Measurements from ENCODE around the gene MAML3. TPM values are rescaled to one million over a fixed set of nuclear protein-coding genes. Genes with fewer than 3 reads are reported as not detected.

The MAML3 gene
- total RNA-seq, 6 donors from 2014 or later = 9.6 to 31.4 (median 14.5) TPM

GRCh38 chr4:140071806-140072205 lies 82.2 kb downstream of the MAML3 start:
- 51 to 52% methylated on average over 3 of the region's 3 CpGs for WGBS, 2 donors
- ATAC-seq (ENCODE audit: low FRiP score in 2 of 2) (peak in 1 of 2 donors; percentile 61), DNase-seq (no peak)
- Histone ChIP-seq H3K4me3 (no peak overlapping the region), H3K36me3 (no peaks in the 10 kb centered on the region), H3K27me3 (no peaks in the 10 kb centered on the region), H3K9me3 (no peaks in the 10 kb centered on the region), H3K4me1 (peaks cover 19 to 30% (median 24%) of the 10 kb centered on the region in 4 donors), H3K27ac (no peak overlapping the region)
- TF ChIP-seq EP300 (IDR thresholded peaks at IDR 0.05) = no peak
- TF ChIP-seq CTCF (IDR thresholded peaks at IDR 0.05) = no peak
- TF ChIP-seq POLR2AphosphoS5 (IDR thresholded peaks at IDR 0.05) = no peak

- Histone ChIP-seq H3K9me3 (no peaks in the 10 kb centered on the region), H3K27ac (peak overlapping the region in 1 of 4 donors; percentile 25), H3K4me3 (no peak overlapping the region), H3K27me3 (no peaks in the 10 kb centered on the region), H3K4me1 (peaks cover 19 to 30% (median 24%) of the 10 kb centered on the region in 4 donors), H3K36me3 (no peaks in the 10 kb centered on the region)
- DNase-seq (no peak), ATAC-seq (ENCODE audit: low FRiP score in 2 of 2) (no peak)
- TF ChIP-seq EP300 (IDR thresholded peaks at IDR 0.05) (no peak), POLR2AphosphoS5 (IDR thresholded peaks at IDR 0.05) (no peak), CTCF (IDR thresholded peaks at IDR 0.05) (no peak), POLR2A (IDR thresholded peaks at IDR 0.05) (no peak)
- 84 to 86% methylated on average over 6 of the region's 6 CpGs for WGBS, 2 donors
Observed at GRCh38 chr4:140070973-140071372, 83.0 kb downstream of the MAML3 start.

- H3K27ac ChIP-seq = peak overlapping the region in 1 of 4 donors; percentile 25
- no peaks in the 10 kb centered on the region for H3K27me3 ChIP-seq
- H3K36me3 ChIP-seq = no peaks in the 10 kb centered on the region
- H3K4me3 ChIP-seq = no peak overlapping the region
- peaks cover 19 to 30% (median 24%) of the 10 kb centered on the region in 4 donors for H3K4me1 ChIP-seq
- TF ChIP-seq POLR2AphosphoS5 (IDR thresholded peaks at IDR 0.05) (no peak), CTCF (IDR thresholded peaks at IDR 0.05) (no peak), POLR2A (IDR thresholded peaks at IDR 0.05) (no peak), EP300 (IDR thresholded peaks at IDR 0.05) (no peak)
- no peaks in the 10 kb centered on the region for H3K9me3 ChIP-seq
- DNase-seq (no peak), ATAC-seq (ENCODE audit: low FRiP score in 2 of 2) (no peak)
- 78 to 88% methylated on average over 2 of the region's 2 CpGs for WGBS, 2 donors
Observed at GRCh38 chr4:140070366-140070765, 83.6 kb downstream of the MAML3 start.

- Histone ChIP-seq H3K36me3 (no peaks in the 10 kb centered on the region), H3K9me3 (no peaks in the 10 kb centered on the region), H3K4me3 (no peak overlapping the region), H3K27ac (no peak overlapping the region), H3K4me1 (peaks cover 19 to 30% (median 24%) of the 10 kb centered on the region in 4 donors), H3K27me3 (no peaks in the 10 kb centered on the region)
- TF ChIP-seq CTCF (IDR thresholded peaks at IDR 0.05) (no peak), EP300 (IDR thresholded peaks at IDR 0.05) (no peak), POLR2AphosphoS5 (IDR thresholded peaks at IDR 0.05) (no peak), POLR2A (IDR thresholded peaks at IDR 0.05) (no peak)
- DNase-seq (peak in 1 of 2 donors; percentile 83), ATAC-seq (ENCODE audit: low FRiP score in 2 of 2) (peak in 1 of 2 donors; percentile 60)
- 64 to 68% methylated on average over 2 of the region's 2 CpGs for WGBS, 2 donors
Observed at GRCh38 chr4:140069066-140069465, 84.9 kb downstream of the MAML3 start.

GRCh38 chr4:140068271-140068670 lies 85.7 kb downstream of the MAML3 start:
- H3K4me1 ChIP-seq = peaks cover 19 to 30% (median 24%) of the 10 kb centered on the region in 4 donors
- 84 to 88% methylated on average over 2 of the region's 2 CpGs for WGBS, 2 donors
- no peak for ATAC-seq (ENCODE audit: low FRiP score in 2 of 2)

More at GRCh38 chr4:140068271-140068670, 85.7 kb downstream of the MAML3 start:
- TF ChIP-seq POLR2AphosphoS5 (IDR thresholded peaks at IDR 0.05) = no peak
- no peak for TF ChIP-seq POLR2A (IDR thresholded peaks at IDR 0.05)
- no peak for TF ChIP-seq EP300 (IDR thresholded peaks at IDR 0.05)
- no peak for TF ChIP-seq CTCF (IDR thresholded peaks at IDR 0.05)
- Histone ChIP-seq H3K4me3 (no peak overlapping the region), H3K36me3 (no peaks in the 10 kb centered on the region), H3K9me3 (no peaks in the 10 kb centered on the region), H3K27me3 (no peaks in the 10 kb centered on the region), H3K27ac (no peak overlapping the region)
- no peak for DNase-seq

Data from upper lobe of left lung (tissue), 6 donors.